Left lobe of liver (tissue), 2 donors: ENCODE data around the gene SH3PXD2A. TPM values are rescaled to one million over a fixed set of nuclear protein-coding genes. Genes with fewer than 3 reads are reported as not detected.

Experiments
- ATAC-seq: fragments of 200-7000 bp; cut with Tn5 transposase; one replicate; pipeline ENCODE4 v1.9.1; 2020; ENCODE audit warnings: mild to moderate bottlenecking, moderate library complexity
- DNase-seq: peaks from one replicate; pipeline ENCODE4 v3.0.0-alpha.2; 2020; ENCODE audit warnings: low spot score
- total RNA-seq: library from RNA; stranded (reverse); gene quantifications from one replicate; pipeline ENCODE4 v1.2.1, GENCODE V29; 2021
- donor health status: DM: no; HTN: no; CAD: no; lungs with moderate emphysema.
- donor health status: DM: no; HTN: yes; CAD: no.

SH3PXD2A gene
- total RNA-seq, 1 donor from 2014 or later, result 43.5 TPM

DNA sequence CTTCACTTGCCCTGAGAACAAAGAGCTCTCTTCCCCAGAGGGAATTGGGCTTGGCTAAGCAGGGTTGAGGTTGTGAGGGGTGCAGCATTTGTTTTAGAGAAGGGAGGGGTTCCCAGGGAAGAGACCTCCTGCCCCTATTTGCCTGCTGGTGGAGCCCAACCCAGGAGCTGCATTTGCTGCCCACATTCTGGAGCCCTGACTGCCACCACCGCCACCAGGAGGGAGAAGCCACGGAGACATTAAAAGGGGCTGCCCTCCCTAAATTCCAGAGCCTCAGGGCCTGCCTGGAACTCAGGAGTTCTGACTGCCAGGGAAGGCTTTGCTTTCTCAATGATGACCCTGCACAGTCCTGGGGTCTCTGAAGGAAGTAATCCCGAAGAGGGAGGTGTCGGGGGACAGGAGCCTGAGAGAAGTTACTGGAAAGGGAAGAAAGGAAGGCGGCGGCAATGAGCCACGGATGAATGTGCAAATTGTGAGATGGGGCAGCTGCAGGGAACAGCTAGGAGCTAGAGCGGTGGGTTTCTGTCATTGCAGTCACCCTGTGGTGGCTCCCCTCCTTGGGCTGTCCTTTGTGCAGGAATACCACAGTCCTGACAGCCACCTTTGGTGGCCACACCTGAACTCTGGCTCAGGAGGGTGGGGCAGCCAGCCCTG is 310.6 kb downstream of the SH3PXD2A start:
- ATAC-seq (no peak), DNase-seq (peak; percentile 43)

Other genes with a start within 250 kb of the SH3PXD2A start
- 5.8 TPM for gene STN1, start 62.6 kb upstream of the SH3PXD2A start, total RNA-seq
- 8.7 TPM for gene SLK, start 111.6 kb upstream of the SH3PXD2A start, total RNA-seq
- 0.13 TPM for gene COL17A1, start 230.3 kb upstream of the SH3PXD2A start, total RNA-seq